Adrenal gland (tissue), 5 donors: ENCODE results near the gene EMC6.

ENCODE experiments used
- CTCF ChIP-seq, 6 experiments: fragments of 450-650 bp in 4 of 6; fragments of 200-600 bp in 2 of 6; sonication (generic) in 1 of 6; IDR thresholded peaks; 1 replicate in 5 of 6; 2 replicates in 1 of 6; pipeline versions ENCODE4 v1.5.1 to v1.8.0; 2016 to 2021; ENCODE audit warnings: antibody characterized with exemption in 6 of 6, mild to moderate bottlenecking in 2 of 6, moderate library complexity in 1 of 6
- POLR2A ChIP-seq, 2 donors: fragments of 450-650 bp; IDR thresholded peaks; one replicate each; pipeline ENCODE4 v1.6.1; 2017; ENCODE audit warnings: antibody characterized with exemption in 2 of 2, mild to moderate bottlenecking in 2 of 2, moderate library complexity in 1 of 2
- donor health status: DM: no; HTN: no; CAD: no.

- TF ChIP-seq CTCF (IDR thresholded peaks at IDR 0.05) (no peak), POLR2A (IDR thresholded peaks at IDR 0.05) (no peak)
Observed at GRCh38 chr17:3697103-3697476, 28.5 kb downstream of the EMC6 start.
